ENCODE measurements around the gene WNT2B.
A peak's percentile ranks its signal among the peaks of the same experiment; 100 is the strongest.

The WNT2B gene

DNA sequence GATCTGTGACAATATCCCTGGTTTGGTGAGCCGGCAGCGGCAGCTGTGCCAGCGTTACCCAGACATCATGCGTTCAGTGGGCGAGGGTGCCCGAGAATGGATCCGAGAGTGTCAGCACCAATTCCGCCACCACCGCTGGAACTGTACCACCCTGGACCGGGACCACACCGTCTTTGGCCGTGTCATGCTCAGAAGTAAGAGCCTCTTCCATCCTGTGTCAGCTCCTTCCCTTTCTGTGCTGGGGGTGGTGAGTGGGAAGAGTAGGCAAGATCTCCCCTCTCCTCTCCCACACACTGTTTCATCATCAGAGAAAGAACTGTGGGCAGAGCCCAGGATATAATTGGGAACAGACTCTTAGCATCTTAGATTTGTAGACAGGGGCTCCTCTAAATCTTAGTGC lies 6.1 kb downstream of the WNT2B start:
- TF ChIP-seq NFIC (IDR thresholded peaks at IDR 0.05) = no peak
- TF ChIP-seq CEBPB (IDR thresholded peaks at IDR 0.05) = no peak
- TF ChIP-seq, protein P1, sequence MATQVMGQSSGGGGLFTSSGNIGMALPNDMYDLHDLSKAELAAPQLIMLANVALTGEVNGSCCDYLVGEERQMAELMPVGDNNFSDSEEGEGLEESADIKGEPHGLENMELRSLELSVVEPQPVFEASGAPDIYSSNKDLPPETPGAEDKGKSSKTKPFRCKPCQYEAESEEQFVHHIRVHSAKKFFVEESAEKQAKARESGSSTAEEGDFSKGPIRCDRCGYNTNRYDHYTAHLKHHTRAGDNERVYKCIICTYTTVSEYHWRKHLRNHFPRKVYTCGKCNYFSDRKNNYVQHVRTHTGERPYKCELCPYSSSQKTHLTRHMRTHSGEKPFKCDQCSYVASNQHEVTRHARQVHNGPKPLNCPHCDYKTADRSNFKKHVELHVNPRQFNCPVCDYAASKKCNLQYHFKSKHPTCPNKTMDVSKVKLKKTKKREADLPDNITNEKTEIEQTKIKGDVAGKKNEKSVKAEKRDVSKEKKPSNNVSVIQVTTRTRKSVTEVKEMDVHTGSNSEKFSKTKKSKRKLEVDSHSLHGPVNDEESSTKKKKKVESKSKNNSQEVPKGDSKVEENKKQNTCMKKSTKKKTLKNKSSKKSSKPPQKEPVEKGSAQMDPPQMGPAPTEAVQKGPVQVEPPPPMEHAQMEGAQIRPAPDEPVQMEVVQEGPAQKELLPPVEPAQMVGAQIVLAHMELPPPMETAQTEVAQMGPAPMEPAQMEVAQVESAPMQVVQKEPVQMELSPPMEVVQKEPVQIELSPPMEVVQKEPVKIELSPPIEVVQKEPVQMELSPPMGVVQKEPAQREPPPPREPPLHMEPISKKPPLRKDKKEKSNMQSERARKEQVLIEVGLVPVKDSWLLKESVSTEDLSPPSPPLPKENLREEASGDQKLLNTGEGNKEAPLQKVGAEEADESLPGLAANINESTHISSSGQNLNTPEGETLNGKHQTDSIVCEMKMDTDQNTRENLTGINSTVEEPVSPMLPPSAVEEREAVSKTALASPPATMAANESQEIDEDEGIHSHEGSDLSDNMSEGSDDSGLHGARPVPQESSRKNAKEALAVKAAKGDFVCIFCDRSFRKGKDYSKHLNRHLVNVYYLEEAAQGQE (IDR thresholded peaks at IDR 0.05; ENCODE audit: low read depth) = no peak
- TF ChIP-seq, protein P2, sequence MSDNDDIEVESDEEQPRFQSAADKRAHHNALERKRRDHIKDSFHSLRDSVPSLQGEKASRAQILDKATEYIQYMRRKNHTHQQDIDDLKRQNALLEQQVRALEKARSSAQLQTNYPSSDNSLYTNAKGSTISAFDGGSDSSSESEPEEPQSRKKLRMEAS (IDR thresholded peaks at IDR 0.05) = no peak
- no peak for TF ChIP-seq YY1 (IDR thresholded peaks at IDR 0.05; ENCODE audit: low read depth)
- no peak for TF ChIP-seq TEAD4 (IDR thresholded peaks at IDR 0.05)
- TF ChIP-seq CREB1 (IDR thresholded peaks at IDR 0.05; ENCODE audit: low read depth) = no peak
- TF ChIP-seq, protein P3, sequence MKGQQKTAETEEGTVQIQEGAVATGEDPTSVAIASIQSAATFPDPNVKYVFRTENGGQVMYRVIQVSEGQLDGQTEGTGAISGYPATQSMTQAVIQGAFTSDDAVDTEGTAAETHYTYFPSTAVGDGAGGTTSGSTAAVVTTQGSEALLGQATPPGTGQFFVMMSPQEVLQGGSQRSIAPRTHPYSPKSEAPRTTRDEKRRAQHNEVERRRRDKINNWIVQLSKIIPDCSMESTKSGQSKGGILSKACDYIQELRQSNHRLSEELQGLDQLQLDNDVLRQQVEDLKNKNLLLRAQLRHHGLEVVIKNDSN (IDR thresholded peaks at IDR 0.05) = no peak
- no peak for TF ChIP-seq EP300 (IDR thresholded peaks at IDR 0.05; ENCODE audit: borderline replicate concordance)
- no peak for TF ChIP-seq FOXM1 (IDR thresholded peaks at IDR 0.05; ENCODE audit: borderline replicate concordance, low read depth)
- TF ChIP-seq EGR1 (IDR thresholded peaks at IDR 0.05) = no peak
- TF ChIP-seq RAD21 (IDR thresholded peaks at IDR 0.05; ENCODE audit: low read depth) = no peak

DNA sequence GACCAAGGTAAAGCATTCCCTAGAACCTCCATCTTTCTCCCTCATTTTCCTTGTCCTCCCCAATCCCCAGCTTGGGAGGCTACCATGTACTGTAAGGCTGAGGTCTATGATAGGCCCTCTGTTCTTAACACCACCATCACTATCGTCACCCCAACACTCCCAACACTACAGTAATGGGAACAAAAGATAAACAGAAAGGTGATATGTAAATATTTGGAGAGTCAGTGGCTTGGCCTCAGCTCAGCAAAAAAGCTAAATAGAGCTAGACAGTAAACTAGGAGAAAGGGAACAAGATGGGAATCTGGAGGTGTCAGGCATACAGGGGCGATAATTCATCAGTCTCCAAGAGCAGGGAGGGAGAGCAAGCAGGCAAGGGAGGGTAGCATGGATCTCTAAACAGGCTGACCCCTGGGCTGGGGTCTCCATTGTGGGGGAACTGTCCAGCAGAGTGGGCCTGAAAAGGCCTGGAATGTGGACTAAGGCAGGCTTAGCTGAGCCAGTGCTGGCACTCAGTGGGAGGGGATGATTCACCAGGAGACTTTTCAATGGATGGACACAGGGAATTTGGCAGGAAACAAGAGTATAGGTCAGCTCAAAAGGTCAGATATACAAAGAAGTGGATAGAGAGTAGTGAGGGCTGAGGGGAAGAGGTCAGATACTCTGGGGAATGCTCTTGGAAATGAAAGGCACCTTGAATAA lies 6.7 kb downstream of the WNT2B start:
- TF ChIP-seq FOXM1 (IDR thresholded peaks at IDR 0.05; ENCODE audit: borderline replicate concordance, low read depth) (no peak), CREB1 (IDR thresholded peaks at IDR 0.05; ENCODE audit: low read depth) (no peak), NFIC (IDR thresholded peaks at IDR 0.05) (peak; percentile 77), EGR1 (IDR thresholded peaks at IDR 0.05) (no peak), ZBTB7A (IDR thresholded peaks at IDR 0.05; ENCODE audit: low read depth) (peak; percentile 100), TEAD4 (IDR thresholded peaks at IDR 0.05) (peak; percentile 91), TCF12 (IDR thresholded peaks at IDR 0.05; ENCODE audit: low read depth) (peak; percentile 47; the same call in 1 of the 2 replicates), CEBPB (IDR thresholded peaks at IDR 0.05) (no peak), YY1 (IDR thresholded peaks at IDR 0.05; ENCODE audit: low read depth) (0 out of 2 replicates have a peak, but pooled peaks have one; percentile 31), EP300 (IDR thresholded peaks at IDR 0.05; ENCODE audit: borderline replicate concordance) (no peak; the same call in 1 of the 2 replicates), RAD21 (IDR thresholded peaks at IDR 0.05; ENCODE audit: low read depth) (no peak), TAF1 (IDR thresholded peaks at IDR 0.05; ENCODE audit: low read depth) (no peak)
- TF ChIP-seq, protein P2 (IDR thresholded peaks at IDR 0.05) = no peak
- TF ChIP-seq, protein P1 (IDR thresholded peaks at IDR 0.05; ENCODE audit: low read depth) = peak; percentile 88

DNA sequence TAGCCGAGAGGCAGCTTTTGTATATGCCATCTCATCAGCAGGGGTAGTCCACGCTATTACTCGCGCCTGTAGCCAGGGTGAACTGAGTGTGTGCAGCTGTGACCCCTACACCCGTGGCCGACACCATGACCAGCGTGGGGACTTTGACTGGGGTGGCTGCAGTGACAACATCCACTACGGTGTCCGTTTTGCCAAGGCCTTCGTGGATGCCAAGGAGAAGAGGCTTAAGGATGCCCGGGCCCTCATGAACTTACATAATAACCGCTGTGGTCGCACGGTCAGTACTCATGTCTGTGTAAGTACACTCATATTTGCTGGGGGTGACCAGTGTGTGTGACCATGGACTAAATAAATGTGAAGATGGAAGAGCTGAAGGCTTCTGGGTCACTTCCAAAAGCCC lies 7.4 kb downstream of the WNT2B start:
- TF ChIP-seq TCF12 (IDR thresholded peaks at IDR 0.05; ENCODE audit: low read depth) = no peak
- TF ChIP-seq FOXM1 (IDR thresholded peaks at IDR 0.05; ENCODE audit: borderline replicate concordance, low read depth) = no peak
- TF ChIP-seq CREB1 (IDR thresholded peaks at IDR 0.05; ENCODE audit: low read depth) = no peak

DNA sequence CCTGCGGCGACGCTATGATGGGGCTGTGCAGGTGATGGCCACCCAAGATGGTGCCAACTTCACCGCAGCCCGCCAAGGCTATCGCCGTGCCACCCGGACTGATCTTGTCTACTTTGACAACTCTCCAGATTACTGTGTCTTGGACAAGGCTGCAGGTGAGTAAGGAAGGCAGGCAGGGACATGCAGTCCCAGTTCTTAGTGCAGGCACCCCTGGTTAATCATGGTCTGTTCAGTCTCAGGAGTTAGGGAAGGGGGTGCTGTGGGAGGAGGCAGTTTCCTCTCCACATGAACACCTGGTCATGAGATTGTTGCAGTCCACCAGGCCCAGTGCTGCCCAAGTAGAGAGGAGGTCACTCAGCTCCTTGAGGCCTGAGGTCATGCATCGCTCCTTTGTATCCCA lies 8.5 kb downstream of the WNT2B start:
- TF ChIP-seq RAD21 (IDR thresholded peaks at IDR 0.05; ENCODE audit: low read depth) (no peak), NFIC (IDR thresholded peaks at IDR 0.05) (no peak), EGR1 (IDR thresholded peaks at IDR 0.05) (no peak), TAF1 (IDR thresholded peaks at IDR 0.05; ENCODE audit: low read depth) (no peak), TEAD4 (IDR thresholded peaks at IDR 0.05) (no peak)
- TF ChIP-seq, protein P3 (IDR thresholded peaks at IDR 0.05) = no peak
- TF ChIP-seq, protein P2 (IDR thresholded peaks at IDR 0.05) = no peak
- TF ChIP-seq, protein P1 (IDR thresholded peaks at IDR 0.05; ENCODE audit: low read depth) = peak; percentile 66

Measured in Ishikawa (cell line).